Neural cell (in vitro differentiated cells): Measurements from ENCODE around the gene PTPRR.

Experiments used
- EP300 ChIP-seq: fragments of 450-650 bp; conservative IDR thresholded peaks from 2 replicates; pipeline ENCODE4 v1.6.1; 2014; ENCODE audit warnings: antibody characterized with exemption, mild to moderate bottlenecking, moderate library complexity; ENCODE audit not compliant: poor library complexity, severe bottlenecking
- TF ChIP-seq, protein P1 (sequence below): fragments of 450-650 bp; IDR thresholded peaks from 2 replicates; pipeline ENCODE4 v1.5.1; 2014; ENCODE audit warnings: antibody characterized with exemption, mild to moderate bottlenecking, moderate library complexity; ENCODE audit not compliant: poor library complexity, severe bottlenecking

DNA sequence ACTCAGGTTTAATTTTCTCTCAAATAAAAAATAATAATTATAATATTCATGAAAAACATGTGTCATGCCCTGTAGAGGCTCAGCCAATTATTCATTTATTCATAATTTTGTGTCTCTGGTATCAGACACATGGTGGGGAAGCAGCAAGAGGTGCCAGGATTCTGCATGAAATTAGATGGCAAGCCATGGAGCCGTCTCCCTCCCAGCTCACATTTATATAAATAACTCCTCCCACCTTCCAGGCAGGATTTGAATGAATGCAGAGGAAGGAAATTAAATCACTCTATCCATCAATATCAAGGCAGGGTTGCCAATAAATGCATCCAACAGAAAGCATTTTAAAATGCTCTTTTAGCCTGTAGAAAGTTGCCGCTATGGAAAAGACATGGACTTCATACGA, 98.1 kb downstream of the PTPRR start:
- TF ChIP-seq, protein P1, sequence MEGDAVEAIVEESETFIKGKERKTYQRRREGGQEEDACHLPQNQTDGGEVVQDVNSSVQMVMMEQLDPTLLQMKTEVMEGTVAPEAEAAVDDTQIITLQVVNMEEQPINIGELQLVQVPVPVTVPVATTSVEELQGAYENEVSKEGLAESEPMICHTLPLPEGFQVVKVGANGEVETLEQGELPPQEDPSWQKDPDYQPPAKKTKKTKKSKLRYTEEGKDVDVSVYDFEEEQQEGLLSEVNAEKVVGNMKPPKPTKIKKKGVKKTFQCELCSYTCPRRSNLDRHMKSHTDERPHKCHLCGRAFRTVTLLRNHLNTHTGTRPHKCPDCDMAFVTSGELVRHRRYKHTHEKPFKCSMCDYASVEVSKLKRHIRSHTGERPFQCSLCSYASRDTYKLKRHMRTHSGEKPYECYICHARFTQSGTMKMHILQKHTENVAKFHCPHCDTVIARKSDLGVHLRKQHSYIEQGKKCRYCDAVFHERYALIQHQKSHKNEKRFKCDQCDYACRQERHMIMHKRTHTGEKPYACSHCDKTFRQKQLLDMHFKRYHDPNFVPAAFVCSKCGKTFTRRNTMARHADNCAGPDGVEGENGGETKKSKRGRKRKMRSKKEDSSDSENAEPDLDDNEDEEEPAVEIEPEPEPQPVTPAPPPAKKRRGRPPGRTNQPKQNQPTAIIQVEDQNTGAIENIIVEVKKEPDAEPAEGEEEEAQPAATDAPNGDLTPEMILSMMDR = no peak
- no peak for TF ChIP-seq EP300
